KMS-11 (cell line): ENCODE results near the gene TRMU.
"Not testable (repeated sequence)": the region's sequence is repeated elsewhere in the genome, so short reads cannot be mapped to it uniquely, and the experiment has no call there.

Source experiments
- H2AFZ ChIP-seq: fragments of 200-600 bp; sonication (generic); 2 replicates; pipeline ENCODE4 v1.6.1; 2016; ENCODE audit warnings: antibody characterized with exemption, mixed run types, low read depth
- H3K27ac ChIP-seq: fragments of 200-600 bp; sonication (generic); 2 replicates; pipeline ENCODE4 v1.6.1; 2016; ENCODE audit warnings: mild to moderate bottlenecking, mixed run types
- H3K27me3 ChIP-seq: fragments of 200-600 bp; sonication (generic); 2 replicates; pipeline ENCODE4 v1.6.1; 2017; ENCODE audit warnings: mild to moderate bottlenecking, low read depth, mixed run types, moderate library complexity; ENCODE audit not compliant: insufficient read depth
- H3K36me3 ChIP-seq: fragments of 200-600 bp; sonication (generic); 2 replicates; pipeline ENCODE4 v1.6.1; 2017; ENCODE audit warnings: mild to moderate bottlenecking, mixed run types; ENCODE audit not compliant: insufficient read depth
- H3K4me1 ChIP-seq: fragments of 200-600 bp; sonication (generic); 2 replicates; pipeline ENCODE4 v1.6.1; 2016; ENCODE audit warnings: mild to moderate bottlenecking, low read depth, mixed run types; ENCODE audit not compliant: poor library complexity, severe bottlenecking
- H3K4me2 ChIP-seq: fragments of 200-600 bp; sonication (generic); 2 replicates; pipeline ENCODE4 v1.7.0; 2016; ENCODE audit warnings: mild to moderate bottlenecking, mixed run types
- H3K4me3 ChIP-seq: fragments of 200-600 bp; sonication (generic); IDR thresholded peaks from 2 replicates; pipeline ENCODE4 v1.6.1; 2017; ENCODE audit warnings: low read depth, low read length, mixed read lengths; ENCODE audit not compliant: insufficient read depth
- H3K79me2 ChIP-seq: fragments of 200-600 bp; sonication (generic); 2 replicates; pipeline ENCODE4 v1.6.1; 2016; ENCODE audit warnings: low read depth, mixed run types; ENCODE audit not compliant: insufficient read depth
- H3K9ac ChIP-seq: fragments of 200-600 bp; sonication (generic); 2 replicates; pipeline ENCODE4 v1.6.1; 2016; ENCODE audit warnings: mild to moderate bottlenecking, mixed run types
- H4K20me1 ChIP-seq: fragments of 200-600 bp; sonication (generic); 2 replicates; pipeline ENCODE4 v1.6.1; 2016; ENCODE audit warnings: mild to moderate bottlenecking, mixed run types; ENCODE audit not compliant: insufficient read depth
- TF ChIP-seq, protein P1 (sequence below): fragments of 200-600 bp; sonication (generic); conservative IDR thresholded peaks from 2 replicates; pipeline ENCODE4 v1.6.1; 2017; ENCODE audit warnings: low read depth, mild to moderate bottlenecking, antibody characterized with exemption, low read length, moderate library complexity, mixed read lengths

The TRMU gene

GRCh38 chr22:46401370-46401769 lies 65.9 kb downstream of the TRMU start:
- TF ChIP-seq, protein P1, sequence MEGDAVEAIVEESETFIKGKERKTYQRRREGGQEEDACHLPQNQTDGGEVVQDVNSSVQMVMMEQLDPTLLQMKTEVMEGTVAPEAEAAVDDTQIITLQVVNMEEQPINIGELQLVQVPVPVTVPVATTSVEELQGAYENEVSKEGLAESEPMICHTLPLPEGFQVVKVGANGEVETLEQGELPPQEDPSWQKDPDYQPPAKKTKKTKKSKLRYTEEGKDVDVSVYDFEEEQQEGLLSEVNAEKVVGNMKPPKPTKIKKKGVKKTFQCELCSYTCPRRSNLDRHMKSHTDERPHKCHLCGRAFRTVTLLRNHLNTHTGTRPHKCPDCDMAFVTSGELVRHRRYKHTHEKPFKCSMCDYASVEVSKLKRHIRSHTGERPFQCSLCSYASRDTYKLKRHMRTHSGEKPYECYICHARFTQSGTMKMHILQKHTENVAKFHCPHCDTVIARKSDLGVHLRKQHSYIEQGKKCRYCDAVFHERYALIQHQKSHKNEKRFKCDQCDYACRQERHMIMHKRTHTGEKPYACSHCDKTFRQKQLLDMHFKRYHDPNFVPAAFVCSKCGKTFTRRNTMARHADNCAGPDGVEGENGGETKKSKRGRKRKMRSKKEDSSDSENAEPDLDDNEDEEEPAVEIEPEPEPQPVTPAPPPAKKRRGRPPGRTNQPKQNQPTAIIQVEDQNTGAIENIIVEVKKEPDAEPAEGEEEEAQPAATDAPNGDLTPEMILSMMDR, result no peak
- H3K79me2 ChIP-seq, result no peaks in the 10 kb centered on the region
- H3K4me1 ChIP-seq, result peaks cover 20% of the 10 kb centered on the region
- no peak overlapping the region for H3K27ac ChIP-seq
- H2AFZ ChIP-seq, result no peak overlapping the region
- no peak overlapping the region for H3K4me2 ChIP-seq
- H3K36me3 ChIP-seq, result no peaks in the 10 kb centered on the region
- no peaks in the 10 kb centered on the region for H3K27me3 ChIP-seq
- H4K20me1 ChIP-seq, result no peaks in the 10 kb centered on the region
- no peak overlapping the region for H3K4me3 ChIP-seq
- H3K9ac ChIP-seq, result no peak overlapping the region

DNA sequence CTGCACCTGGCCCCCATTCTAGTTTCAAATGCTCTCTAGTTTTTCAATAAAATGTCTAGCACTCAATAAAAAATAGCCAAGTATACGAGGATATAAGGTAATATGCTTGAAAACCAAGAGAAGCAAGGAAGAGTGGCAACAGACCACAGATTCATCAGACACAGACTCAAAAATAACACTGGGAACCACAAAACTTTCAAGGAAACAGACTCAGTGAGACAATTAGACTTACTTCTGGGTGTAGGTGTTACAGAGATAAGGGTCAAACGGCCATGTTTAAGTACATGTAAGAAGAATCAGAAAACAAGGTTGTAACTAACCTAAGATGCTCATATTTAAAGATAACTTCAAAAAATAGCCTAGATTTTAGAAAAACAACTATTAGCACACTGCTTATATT lies 67.0 kb downstream of the TRMU start:
- no peaks in the 10 kb centered on the region for H4K20me1 ChIP-seq
- no peak overlapping the region for H3K9ac ChIP-seq
- H3K4me1 ChIP-seq, result peaks cover 20% of the 10 kb centered on the region
- no peak overlapping the region for H3K4me3 ChIP-seq
- H3K4me2 ChIP-seq, result no peak overlapping the region
- H3K27ac ChIP-seq, result no peak overlapping the region
- TF ChIP-seq, protein P1, result no peak
- H3K36me3 ChIP-seq, result no peaks in the 10 kb centered on the region
- no peak overlapping the region for H2AFZ ChIP-seq
- no peaks in the 10 kb centered on the region for H3K27me3 ChIP-seq
- no peaks in the 10 kb centered on the region for H3K79me2 ChIP-seq

GRCh38 chr22:46403880-46404279 lies 68.4 kb downstream of the TRMU start:
- H4K20me1 ChIP-seq, H3K27me3 ChIP-seq, H3K79me2 ChIP-seq, H3K36me3 ChIP-seq, H3K4me3 ChIP-seq, H3K27ac ChIP-seq, H2AFZ ChIP-seq, H3K4me2 ChIP-seq, H3K9ac ChIP-seq: not testable (repeated sequence)
- H3K4me1 ChIP-seq, result peaks cover 20% of the 10 kb centered on the region

GRCh38 chr22:46405901-46406300 lies 70.4 kb downstream of the TRMU start:
- no peak overlapping the region for H3K4me3 ChIP-seq
- peaks cover 20% of the 10 kb centered on the region for H3K4me1 ChIP-seq
- H3K27me3 ChIP-seq, result peaks cover 2% of the 10 kb centered on the region; the same call in 1 of the 2 replicates
- TF ChIP-seq, protein P1, result no peak
- no peaks in the 10 kb centered on the region for H4K20me1 ChIP-seq
- H3K4me2 ChIP-seq, result no peak overlapping the region
- no peak overlapping the region for H3K27ac ChIP-seq
- no peaks in the 10 kb centered on the region for H3K36me3 ChIP-seq
- no peak overlapping the region for H2AFZ ChIP-seq
- no peaks in the 10 kb centered on the region for H3K79me2 ChIP-seq
- no peak overlapping the region for H3K9ac ChIP-seq

GRCh38 chr22:46406349-46406748 lies 70.8 kb downstream of the TRMU start:
- Histone ChIP-seq H3K79me2 (no peaks in the 10 kb centered on the region), H3K27ac (no peak overlapping the region), H3K4me3 (no peak overlapping the region), H4K20me1 (no peaks in the 10 kb centered on the region), H3K4me2 (no peak overlapping the region), H3K9ac (no peak overlapping the region), H3K4me1 (peaks cover 20% of the 10 kb centered on the region), H2AFZ (no peak overlapping the region), H3K36me3 (no peaks in the 10 kb centered on the region), H3K27me3 (peaks cover 2% of the 10 kb centered on the region; the same call in 1 of the 2 replicates)
- TF ChIP-seq, protein P1, result no peak
